DND-41 (cell line): ENCODE data around the gene R3HDM4.

ENCODE experiments used
- EZH2 ChIP-seq: IDR thresholded peaks from 3 replicates; pipeline ENCODE4 v1.6.1; 2012; ENCODE audit warnings: borderline replicate concordance, low read depth, mild to moderate bottlenecking, moderate library complexity, low read length, inconsistent platforms; ENCODE audit not compliant: severe bottlenecking
- TF ChIP-seq, protein P1 (sequence below): IDR thresholded peaks from 2 replicates; pipeline ENCODE4 v1.5.1; 2012; ENCODE audit warnings: borderline replicate concordance, low read length, moderate library complexity, mild to moderate bottlenecking; ENCODE audit not compliant: poor library complexity, severe bottlenecking; ENCODE audit errors: extremely low read depth

DNA sequence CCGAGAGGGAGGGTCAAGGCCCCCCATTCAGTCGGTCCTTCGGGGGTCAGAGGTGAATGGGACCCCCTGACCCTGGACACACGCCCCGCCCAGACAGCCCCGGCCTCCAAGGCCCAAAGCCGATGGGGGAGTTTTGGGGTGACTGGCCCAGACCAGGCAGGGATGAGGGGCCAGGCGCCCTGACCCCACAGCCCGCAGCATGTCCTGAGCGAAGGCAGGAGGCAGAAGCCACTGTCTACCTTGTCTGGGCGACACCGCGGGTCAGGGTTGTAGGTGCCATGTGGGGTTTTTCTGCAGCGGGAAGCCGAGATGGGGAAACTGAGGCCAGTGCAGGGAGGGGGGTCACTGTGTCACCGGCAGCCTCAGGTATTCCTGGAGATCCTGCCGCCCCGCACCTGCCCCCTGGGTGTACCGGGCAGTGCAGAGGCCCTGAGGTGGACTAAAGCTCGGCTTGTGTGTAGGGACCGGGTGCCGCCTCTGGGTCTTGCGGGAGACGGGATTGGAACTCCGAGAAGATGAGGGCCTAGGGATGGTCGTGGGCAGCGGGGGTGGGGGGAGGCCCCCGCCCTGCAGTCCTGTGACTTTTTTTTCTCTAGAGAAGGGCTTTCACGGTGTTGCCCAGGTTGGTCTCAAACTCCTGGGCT is 21.3 kb upstream of the R3HDM4 start:
- TF ChIP-seq, protein P1, sequence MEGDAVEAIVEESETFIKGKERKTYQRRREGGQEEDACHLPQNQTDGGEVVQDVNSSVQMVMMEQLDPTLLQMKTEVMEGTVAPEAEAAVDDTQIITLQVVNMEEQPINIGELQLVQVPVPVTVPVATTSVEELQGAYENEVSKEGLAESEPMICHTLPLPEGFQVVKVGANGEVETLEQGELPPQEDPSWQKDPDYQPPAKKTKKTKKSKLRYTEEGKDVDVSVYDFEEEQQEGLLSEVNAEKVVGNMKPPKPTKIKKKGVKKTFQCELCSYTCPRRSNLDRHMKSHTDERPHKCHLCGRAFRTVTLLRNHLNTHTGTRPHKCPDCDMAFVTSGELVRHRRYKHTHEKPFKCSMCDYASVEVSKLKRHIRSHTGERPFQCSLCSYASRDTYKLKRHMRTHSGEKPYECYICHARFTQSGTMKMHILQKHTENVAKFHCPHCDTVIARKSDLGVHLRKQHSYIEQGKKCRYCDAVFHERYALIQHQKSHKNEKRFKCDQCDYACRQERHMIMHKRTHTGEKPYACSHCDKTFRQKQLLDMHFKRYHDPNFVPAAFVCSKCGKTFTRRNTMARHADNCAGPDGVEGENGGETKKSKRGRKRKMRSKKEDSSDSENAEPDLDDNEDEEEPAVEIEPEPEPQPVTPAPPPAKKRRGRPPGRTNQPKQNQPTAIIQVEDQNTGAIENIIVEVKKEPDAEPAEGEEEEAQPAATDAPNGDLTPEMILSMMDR = no peak
- no peak for TF ChIP-seq EZH2
